Gastrocnemius medialis (tissue), 4 donors: Measurements from ENCODE around the gene BCOR. TPM values are rescaled to one million over a fixed set of nuclear protein-coding genes. Genes with fewer than 3 reads are reported as not detected.

Experiments
- ATAC-seq, 2 donors: fragments of 150-250 bp; one replicate each; pipeline ENCODE4 v1.9.1; 2016
- DNase-seq, 2 donors: peaks; one replicate each; pipeline ENCODE4 v3.0.0-alpha.2; 2019
- H3K27ac ChIP-seq, 4 donors: fragments of 200-600 bp; sonication (generic); 1 replicate in 1 of 4; 2 replicates in 3 of 4; pipeline ENCODE4 v1.5.1; 2016 to 2018; ENCODE audit warnings: mild to moderate bottlenecking in 2 of 4, moderate library complexity in 1 of 4
- H3K27me3 ChIP-seq, 3 donors: fragments of 200-600 bp; sonication (generic) in 2 of 3; 1 replicate in 1 of 3; 2 replicates in 2 of 3; pipeline versions ENCODE4 v1.5.1 to v1.6.0; 2016 to 2019; ENCODE audit warnings: mild to moderate bottlenecking in 1 of 3, moderate library complexity in 1 of 3
- H3K36me3 ChIP-seq, 2 donors: fragments of 200-600 bp; sonication (generic) in 1 of 2; one replicate each; pipeline ENCODE4 v1.5.1; 2017 to 2018
- H3K4me1 ChIP-seq, 2 donors: fragments of 200-600 bp; sonication (generic) in 1 of 2; one replicate each; pipeline ENCODE4 v1.5.1; 2016 to 2017; ENCODE audit warnings: mild to moderate bottlenecking in 2 of 2
- H3K4me3 ChIP-seq, 4 donors: fragments of 200-600 bp; sonication (generic) in 3 of 4; 1 replicate in 1 of 4; 2 replicates in 3 of 4; pipeline ENCODE4 v1.5.1; 2016 to 2019; ENCODE audit warnings: mild to moderate bottlenecking in 2 of 4
- H3K9me3 ChIP-seq, 3 donors: fragments of 200-600 bp; sonication (generic) in 2 of 3; 1 replicate in 1 of 3; 2 replicates in 2 of 3; pipeline ENCODE4 v1.5.1; 2016 to 2019
- CTCF ChIP-seq, 5 experiments: fragments of 450-650 bp in 3 of 5; fragments of 200-600 bp in 2 of 5; sonication (generic) in 2 of 5; IDR thresholded peaks in 4 of 5; conservative IDR thresholded peaks in 1 of 5; 1 replicate in 4 of 5; 2 replicates in 1 of 5; pipeline ENCODE4 v1.5.1; 2016 to 2019; ENCODE audit warnings: antibody characterized with exemption in 5 of 5, mild to moderate bottlenecking in 3 of 5, moderate library complexity in 3 of 5
- POLR2A ChIP-seq, 2 donors: fragments of 450-650 bp; IDR thresholded peaks; one replicate each; pipeline ENCODE4 v1.6.1; 2017; ENCODE audit warnings: antibody characterized with exemption in 2 of 2, mild to moderate bottlenecking in 2 of 2, moderate library complexity in 2 of 2
- in situ Hi-C, 4 donors: fragments of 200-750 bp; cut with MboI; loops; one replicate each; pipeline versions ENCODE4 v1.15.0 to v1.8.0; 2017; ENCODE audit warnings: low sequenced_read_pairs in 4 of 4
- intact Hi-C: fragments of 100-400 bp; cut with DNase I; formaldehyde crosslinking; loops from one replicate; pipeline ENCODE4 v1.15.1; 2023; ENCODE audit warnings: low total_unique reads
- total RNA-seq, 4 donors: library from RNA; depleted of rRNA; stranded (reverse); fragments of >200 nt; gene quantifications; one replicate each; pipeline versions ENCODE4 v1.1.0 to v1.2.3, GENCODE V29; 2016

Gene BCOR
- total RNA-seq, 4 donors from 2014 or later = 6.5 to 43.8 (median 18.4) TPM

GRCh38 chrX:40007131-40007755 lies 90.5 kb downstream of the BCOR start:
- DNase-seq = no peak
- Histone ChIP-seq H3K4me3 (no peak overlapping the region), H3K27ac (no peak overlapping the region), H3K4me1 (peaks cover 0 to 7% of the 10 kb centered on the region in 2 donors), H3K27me3 (peaks cover 0 to 35% (median 31%) of the 10 kb centered on the region in 3 donors), H3K9me3 (no peaks in the 10 kb centered on the region), H3K36me3 (no peaks in the 10 kb centered on the region)
- in situ Hi-C loops (loop anchor here in 1 of 4 donors (25.0 kb wide), 1 partner anchor 155 kb away; no protein-coding TSS in a partner anchor), intact Hi-C loops (loop anchor here (2.0 kb wide), 1 partner anchor 170 kb away; no protein-coding TSS in a partner anchor)
- no peak for TF ChIP-seq POLR2A (IDR thresholded peaks at IDR 0.05)
- no peak for TF ChIP-seq CTCF (IDR thresholded peaks at IDR 0.05 in 4 of 5, conservative IDR thresholded peaks at IDR 0.05 in 1 of 5)
- no peak for ATAC-seq

- no peak for TF ChIP-seq POLR2A (IDR thresholded peaks at IDR 0.05)
- TF ChIP-seq CTCF (IDR thresholded peaks at IDR 0.05 in 4 of 5, conservative IDR thresholded peaks at IDR 0.05 in 1 of 5) = peak in 1 of 5 experiments; percentile 6
- in situ Hi-C loops = loop anchor here in 1 of 4 donors (25.0 kb wide), 1 partner anchor 156 kb away; no protein-coding TSS in a partner anchor
- Histone ChIP-seq H3K27me3 (peaks cover 0 to 33% (median 28%) of the 10 kb centered on the region in 3 donors), H3K9me3 (no peaks in the 10 kb centered on the region), H3K4me1 (peaks cover 0 to 2% of the 10 kb centered on the region in 2 donors), H3K27ac (peak overlapping the region in 1 of 4 donors; percentile 25), H3K4me3 (peak overlapping the region in 2 of 4 donors; percentile 9 to 10), H3K36me3 (no peaks in the 10 kb centered on the region)
- ATAC-seq (peak in 1 of 2 donors; percentile 56), DNase-seq (peak in 1 of 2 donors; percentile 21)
- intact Hi-C loops = loop anchor here (2.0 kb wide), 1 partner anchor 170 kb away; no protein-coding TSS in a partner anchor
These were observed 91.4 kb downstream of the BCOR start for GRCh38 chrX:40006106-40007017.

- Histone ChIP-seq H3K4me1 (no peaks in the 10 kb centered on the region), H3K27ac (peak overlapping the region in 1 of 4 donors; percentile 25), H3K36me3 (no peaks in the 10 kb centered on the region), H3K9me3 (no peaks in the 10 kb centered on the region), H3K4me3 (peak overlapping the region in 2 of 4 donors; percentile 9 to 10), H3K27me3 (peaks cover 0 to 33% (median 25%) of the 10 kb centered on the region in 3 donors)
- intact Hi-C loops (loop anchor here (2.0 kb wide), 1 partner anchor 171 kb away; no protein-coding TSS in a partner anchor), in situ Hi-C loops (loop anchor here in 1 of 4 donors (25.0 kb wide), 1 partner anchor 157 kb away; no protein-coding TSS in a partner anchor)
- ATAC-seq = peak in 1 of 2 donors; percentile 33
- TF ChIP-seq CTCF (IDR thresholded peaks at IDR 0.05 in 4 of 5, conservative IDR thresholded peaks at IDR 0.05 in 1 of 5) (no peak), POLR2A (IDR thresholded peaks at IDR 0.05) (no peak)
- DNase-seq = no peak
These were observed 92.3 kb downstream of the BCOR start for GRCh38 chrX:40005292-40006011.

- Histone ChIP-seq H3K27me3 (peaks cover 0 to 30% (median 25%) of the 10 kb centered on the region in 3 donors), H3K36me3 (no peaks in the 10 kb centered on the region), H3K9me3 (no peaks in the 10 kb centered on the region), H3K27ac (no peak overlapping the region), H3K4me1 (no peaks in the 10 kb centered on the region), H3K4me3 (no peak overlapping the region)
- ATAC-seq = no peak
- TF ChIP-seq POLR2A (IDR thresholded peaks at IDR 0.05) (no peak), CTCF (IDR thresholded peaks at IDR 0.05 in 4 of 5, conservative IDR thresholded peaks at IDR 0.05 in 1 of 5) (no peak)
- DNase-seq = no peak
- intact Hi-C loops = no loop called here
- in situ Hi-C loops = loop anchor here in 1 of 4 donors (25.0 kb wide), 1 partner anchor 157 kb away; no protein-coding TSS in a partner anchor
These were observed 92.9 kb downstream of the BCOR start for GRCh38 chrX:40004921-40005291.
